ENCODE measurements around the gene CRTC1. TPM values are rescaled to one million over a fixed set of nuclear protein-coding genes. Genes with fewer than 3 reads are reported as not detected.

The CRTC1 gene
- polyA plus RNA-seq, 2 of the 4 experiments (the other 2 are of a cell fraction): 0.87 to 4.0 TPM

DNA sequence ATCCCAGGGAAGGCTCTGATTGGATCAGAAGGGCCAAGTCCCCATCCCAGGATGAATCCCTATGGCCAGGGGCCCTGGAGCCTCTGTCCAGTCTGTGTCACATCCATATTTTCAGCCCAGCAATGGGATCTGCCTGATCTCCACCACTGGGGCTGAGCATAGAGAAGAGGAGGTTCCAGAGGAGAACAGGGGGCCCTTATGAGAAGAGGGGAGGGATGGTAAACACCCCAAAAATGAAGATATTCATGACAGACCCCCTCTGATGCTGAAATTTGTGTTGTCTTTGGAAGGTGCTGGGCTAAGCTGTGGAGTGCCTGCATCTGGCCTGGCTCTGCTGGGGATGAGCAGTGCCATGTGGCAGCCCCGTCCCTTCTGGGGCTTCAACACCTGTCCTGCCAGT is 32.2 kb upstream of the CRTC1 start:
- no peak overlapping the region for H3K4me2 ChIP-seq
- H3K4me1 ChIP-seq: no peaks in the 10 kb centered on the region
- WGBS (ENCODE audit: missing lambda C conversion rate): 100% methylated on average over 1 of the region's 1 CpG
- no peaks in the 10 kb centered on the region for H3K9me3 ChIP-seq
- POLR2A ChIA-PET: no interaction called here
- no peak overlapping the region for H3K4me3 ChIP-seq
- CTCF ChIA-PET: no interaction called here
- ATAC-seq (peak in 1 of 2 experiments; percentile 31; a peak in 3 of 6 replicates), FAIRE-seq (no peak), DNase-seq (ENCODE audit: low read depth in 1 of 2, low spot score in 1 of 2) (no peak)
- H3K27ac ChIP-seq: no peak overlapping the region
- TF ChIP-seq RCOR1 (IDR thresholded peaks at IDR 0.05; ENCODE audit: low read depth, low read length): no peak

DNA sequence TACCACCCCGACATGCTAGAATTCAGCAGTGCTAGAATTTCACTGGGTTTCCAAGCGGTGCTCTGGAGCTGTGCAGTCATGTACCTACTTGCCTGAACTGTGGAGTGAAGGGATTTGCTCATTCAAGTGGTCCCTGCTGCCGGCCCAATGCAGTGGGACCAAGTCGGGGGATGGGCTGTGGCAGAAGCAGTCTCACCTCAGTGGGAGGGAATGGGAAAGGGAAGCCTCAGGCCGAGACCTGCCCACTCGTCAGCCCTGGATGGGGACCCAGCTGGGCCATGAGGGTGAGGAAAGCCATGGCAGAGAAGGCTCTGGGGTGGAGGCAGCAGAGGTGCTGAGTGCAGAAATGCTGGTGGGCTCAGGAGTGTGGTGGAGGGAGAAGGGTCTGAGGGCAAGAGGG is 31.7 kb upstream of the CRTC1 start:
- no peak for FAIRE-seq

DNA sequence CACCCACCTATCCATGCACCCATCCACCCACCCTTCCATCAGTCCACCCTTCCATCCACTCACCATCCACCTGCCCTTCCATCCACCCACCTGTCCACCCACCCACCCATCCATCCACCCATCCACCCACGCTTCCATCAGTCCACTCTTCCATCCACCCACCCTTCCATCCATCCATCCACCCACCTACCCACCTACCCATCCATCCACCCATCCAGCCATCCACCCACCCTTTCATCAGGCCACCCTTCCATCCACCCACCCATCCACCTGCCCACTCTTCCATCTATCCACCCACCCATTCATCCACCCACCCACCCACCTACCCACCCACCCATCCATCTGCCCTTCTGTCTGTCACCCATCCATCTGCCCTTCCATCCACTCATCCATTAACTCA is 29.6 kb upstream of the CRTC1 start:
- Histone ChIP-seq H3K4me1 (peaks cover 14% of the 10 kb centered on the region), H3K27ac (no peak overlapping the region), H3K9me3 (no peaks in the 10 kb centered on the region), H3K4me2 (no peak overlapping the region), H3K4me3 (no peak overlapping the region)
- TF ChIP-seq EP300 (IDR thresholded peaks at IDR 0.05) (no peak), ZSCAN20 (CRISPR knock-in tag; IDR thresholded peaks at IDR 0.05) (no peak), CHD2 (IDR thresholded peaks at IDR 0.05; ENCODE audit: low read length, partially characterized antibody) (no peak), POLR2AphosphoS2 (conservative IDR thresholded peaks at IDR 0.05; ENCODE audit: low read length) (no peak), RARB (CRISPR knock-in tag; IDR thresholded peaks at IDR 0.05) (no peak), RFX5 (IDR thresholded peaks at IDR 0.05) (no peak), TP53 (CRISPR knock-in tag; IDR thresholded peaks at IDR 0.05) (no peak)
- TF ChIP-seq, protein P1, sequence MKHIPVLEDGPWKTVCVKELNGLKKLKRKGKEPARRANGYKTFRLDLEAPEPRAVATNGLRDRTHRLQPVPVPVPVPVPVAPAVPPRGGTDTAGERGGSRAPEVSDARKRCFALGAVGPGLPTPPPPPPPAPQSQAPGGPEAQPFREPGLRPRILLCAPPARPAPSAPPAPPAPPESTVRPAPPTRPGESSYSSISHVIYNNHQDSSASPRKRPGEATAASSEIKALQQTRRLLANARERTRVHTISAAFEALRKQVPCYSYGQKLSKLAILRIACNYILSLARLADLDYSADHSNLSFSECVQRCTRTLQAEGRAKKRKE (CRISPR knock-in tag; IDR thresholded peaks at IDR 0.05; ENCODE audit: low read depth): no peak
- TF ChIP-seq, protein P2, sequence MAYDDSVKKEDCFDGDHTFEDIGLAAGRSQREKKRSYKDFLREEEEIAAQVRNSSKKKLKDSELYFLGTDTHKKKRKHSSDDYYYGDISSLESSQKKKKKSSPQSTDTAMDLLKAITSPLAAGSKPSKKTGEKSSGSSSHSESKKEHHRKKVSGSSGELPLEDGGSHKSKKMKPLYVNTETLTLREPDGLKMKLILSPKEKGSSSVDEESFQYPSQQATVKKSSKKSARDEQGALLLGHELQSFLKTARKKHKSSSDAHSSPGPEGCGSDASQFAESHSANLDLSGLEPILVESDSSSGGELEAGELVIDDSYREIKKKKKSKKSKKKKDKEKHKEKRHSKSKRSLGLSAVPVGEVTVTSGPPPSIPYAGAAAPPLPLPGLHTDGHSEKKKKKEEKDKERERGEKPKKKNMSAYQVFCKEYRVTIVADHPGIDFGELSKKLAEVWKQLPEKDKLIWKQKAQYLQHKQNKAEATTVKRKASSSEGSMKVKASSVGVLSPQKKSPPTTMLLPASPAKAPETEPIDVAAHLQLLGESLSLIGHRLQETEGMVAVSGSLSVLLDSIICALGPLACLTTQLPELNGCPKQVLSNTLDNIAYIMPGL (CRISPR knock-in tag; IDR thresholded peaks at IDR 0.05; ENCODE audit: borderline replicate concordance): no peak
- TF ChIP-seq, protein P3, sequence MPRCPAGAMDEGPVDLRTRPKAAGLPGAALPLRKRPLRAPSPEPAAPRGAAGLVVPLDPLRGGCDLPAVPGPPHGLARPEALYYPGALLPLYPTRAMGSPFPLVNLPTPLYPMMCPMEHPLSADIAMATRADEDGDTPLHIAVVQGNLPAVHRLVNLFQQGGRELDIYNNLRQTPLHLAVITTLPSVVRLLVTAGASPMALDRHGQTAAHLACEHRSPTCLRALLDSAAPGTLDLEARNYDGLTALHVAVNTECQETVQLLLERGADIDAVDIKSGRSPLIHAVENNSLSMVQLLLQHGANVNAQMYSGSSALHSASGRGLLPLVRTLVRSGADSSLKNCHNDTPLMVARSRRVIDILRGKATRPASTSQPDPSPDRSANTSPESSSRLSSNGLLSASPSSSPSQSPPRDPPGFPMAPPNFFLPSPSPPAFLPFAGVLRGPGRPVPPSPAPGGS (IDR thresholded peaks at IDR 0.05): no peak
- TF ChIP-seq, protein P4, sequence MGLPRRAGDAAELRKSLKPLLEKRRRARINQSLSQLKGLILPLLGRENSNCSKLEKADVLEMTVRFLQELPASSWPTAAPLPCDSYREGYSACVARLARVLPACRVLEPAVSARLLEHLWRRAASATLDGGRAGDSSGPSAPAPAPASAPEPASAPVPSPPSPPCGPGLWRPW (IDR thresholded peaks at IDR 0.05): no peak
- no CpG with 5 or more reads among the region's 1 CpG for WGBS (ENCODE audit: missing lambda C conversion rate)
- FAIRE-seq (no peak), ATAC-seq (no peak), DNase-seq (ENCODE audit: low read depth in 1 of 2, low spot score in 1 of 2) (no peak)
- POLR2A ChIA-PET: no interaction called here
- CTCF ChIA-PET: no interaction called here

More for the DNA sequence above, 31.7 kb upstream of the CRTC1 start:
- Histone ChIP-seq H3K9me3 (no peaks in the 10 kb centered on the region), H3K27ac (no peak overlapping the region), H3K4me3 (no peak overlapping the region), H3K4me1 (no peaks in the 10 kb centered on the region), H3K4me2 (no peak overlapping the region)
- DNase-seq (ENCODE audit: low read depth in 1 of 2, low spot score in 1 of 2) (no peak), ATAC-seq (peak in 1 of 2 experiments; percentile 20; a peak in 1 of 6 replicates)
- ChIA-PET POLR2A (no interaction called here), CTCF (interaction anchor here (0.7 to 0.8 kb wide), 2 partner anchors 20 to 133 kb away, joined by 3 read pairs; no protein-coding TSS in a partner anchor)
- TF ChIP-seq, protein P5, sequence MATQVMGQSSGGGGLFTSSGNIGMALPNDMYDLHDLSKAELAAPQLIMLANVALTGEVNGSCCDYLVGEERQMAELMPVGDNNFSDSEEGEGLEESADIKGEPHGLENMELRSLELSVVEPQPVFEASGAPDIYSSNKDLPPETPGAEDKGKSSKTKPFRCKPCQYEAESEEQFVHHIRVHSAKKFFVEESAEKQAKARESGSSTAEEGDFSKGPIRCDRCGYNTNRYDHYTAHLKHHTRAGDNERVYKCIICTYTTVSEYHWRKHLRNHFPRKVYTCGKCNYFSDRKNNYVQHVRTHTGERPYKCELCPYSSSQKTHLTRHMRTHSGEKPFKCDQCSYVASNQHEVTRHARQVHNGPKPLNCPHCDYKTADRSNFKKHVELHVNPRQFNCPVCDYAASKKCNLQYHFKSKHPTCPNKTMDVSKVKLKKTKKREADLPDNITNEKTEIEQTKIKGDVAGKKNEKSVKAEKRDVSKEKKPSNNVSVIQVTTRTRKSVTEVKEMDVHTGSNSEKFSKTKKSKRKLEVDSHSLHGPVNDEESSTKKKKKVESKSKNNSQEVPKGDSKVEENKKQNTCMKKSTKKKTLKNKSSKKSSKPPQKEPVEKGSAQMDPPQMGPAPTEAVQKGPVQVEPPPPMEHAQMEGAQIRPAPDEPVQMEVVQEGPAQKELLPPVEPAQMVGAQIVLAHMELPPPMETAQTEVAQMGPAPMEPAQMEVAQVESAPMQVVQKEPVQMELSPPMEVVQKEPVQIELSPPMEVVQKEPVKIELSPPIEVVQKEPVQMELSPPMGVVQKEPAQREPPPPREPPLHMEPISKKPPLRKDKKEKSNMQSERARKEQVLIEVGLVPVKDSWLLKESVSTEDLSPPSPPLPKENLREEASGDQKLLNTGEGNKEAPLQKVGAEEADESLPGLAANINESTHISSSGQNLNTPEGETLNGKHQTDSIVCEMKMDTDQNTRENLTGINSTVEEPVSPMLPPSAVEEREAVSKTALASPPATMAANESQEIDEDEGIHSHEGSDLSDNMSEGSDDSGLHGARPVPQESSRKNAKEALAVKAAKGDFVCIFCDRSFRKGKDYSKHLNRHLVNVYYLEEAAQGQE (IDR thresholded peaks at IDR 0.05): no peak
- TF ChIP-seq EHF (CRISPR knock-in tag; IDR thresholded peaks at IDR 0.05): no peak
- TF ChIP-seq RNF2 (IDR thresholded peaks at IDR 0.05; ENCODE audit: borderline replicate concordance, low read depth): no peak
- no peak for TF ChIP-seq ZNF302 (CRISPR knock-in tag; IDR thresholded peaks at IDR 0.05)
- TF ChIP-seq FOSB (CRISPR knock-in tag; IDR thresholded peaks at IDR 0.05): no peak
- TF ChIP-seq PHF8 (IDR thresholded peaks at IDR 0.05; ENCODE audit: borderline replicate concordance, low read depth): no peak
- TF ChIP-seq RCOR1 (IDR thresholded peaks at IDR 0.05; ENCODE audit: low read depth, low read length): no peak
- TF ChIP-seq GATA3 (IDR thresholded peaks at IDR 0.05; ENCODE audit: borderline replicate concordance): no peak
- no peak for TF ChIP-seq JUN (IDR thresholded peaks at IDR 0.05)
- TF ChIP-seq SREBF2 (IDR thresholded peaks at IDR 0.05): no peak
- WGBS (ENCODE audit: missing lambda C conversion rate): 70% methylated on average over 3 of the region's 6 CpGs

Measured in A549 (cell line).